ENCODE measurements around the gene SUPT3H. TPM values are rescaled to one million over a fixed set of nuclear protein-coding genes. Genes with fewer than 3 reads are reported as not detected.

Gene SUPT3H
- total RNA-seq, 4 donors from 2014 or later, result 0.80 to 12.7 (median 3.0) TPM

DNA sequence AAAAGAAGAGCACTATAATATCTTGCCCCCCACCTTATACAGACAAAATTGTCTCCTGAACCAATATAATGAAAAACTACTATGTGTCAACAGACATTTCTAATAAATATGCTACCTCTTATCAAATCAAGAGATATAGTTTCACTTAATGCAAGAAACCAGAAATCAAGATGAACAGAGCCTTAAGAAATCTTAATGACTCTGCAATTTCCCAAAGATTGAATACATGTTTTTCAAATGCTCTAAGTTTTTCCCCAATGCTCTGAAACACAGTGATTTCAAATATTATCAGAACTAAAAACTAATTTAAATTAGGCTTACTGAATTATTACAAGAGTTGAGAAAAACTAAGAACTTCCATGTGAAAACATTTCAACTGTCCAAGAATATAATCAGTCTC, 13.3 kb downstream of the SUPT3H start:
- Histone ChIP-seq H3K27me3 (no peaks in the 10 kb centered on the region), H3K4me1 (no peaks in the 10 kb centered on the region), H3K4me3 (no peak overlapping the region), H3K27ac (no peak overlapping the region), H3K9me3 (no peaks in the 10 kb centered on the region), H3K36me3 (no peaks in the 10 kb centered on the region)
- TF ChIP-seq EP300 (IDR thresholded peaks at IDR 0.05; ENCODE audit: low read depth), result no peak
- no peak for TF ChIP-seq POLR2AphosphoS5 (IDR thresholded peaks at IDR 0.05)
- in situ Hi-C loops (cut with MboI; ENCODE audit: low pct_ligation_motif_present in 1 of 4, low pct_unique_long_range_greater_than_20kb in 1 of 4, low sequenced_read_pairs in 3 of 4) (no loop called here), intact Hi-C loops (cut with DNase I; ENCODE audit: low total_unique reads) (no loop called here)
- no peak for DNase-seq

DNA sequence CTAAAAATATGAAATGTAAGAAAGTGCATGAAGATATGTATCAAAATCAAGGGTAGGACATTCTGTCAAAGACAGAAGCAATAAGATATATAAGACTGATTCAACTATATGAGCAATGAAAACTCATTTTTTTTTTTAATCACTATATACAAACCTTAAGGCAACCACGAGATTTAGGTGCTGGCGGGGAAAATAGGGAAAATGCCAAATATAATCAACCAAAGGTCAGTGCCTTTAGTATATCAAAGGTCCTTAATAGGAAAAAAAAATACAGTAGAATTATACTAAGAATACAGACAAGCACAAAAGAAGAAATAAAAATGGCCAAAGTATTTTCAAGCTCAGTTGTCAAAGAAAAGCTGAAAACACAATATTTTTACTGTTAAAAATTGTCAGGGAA, 24.1 kb downstream of the SUPT3H start:
- Histone ChIP-seq H3K4me1 (no peaks in the 10 kb centered on the region), H3K27me3 (no peaks in the 10 kb centered on the region), H3K36me3 (no peaks in the 10 kb centered on the region), H3K27ac (no peak overlapping the region), H3K4me3 (no peak overlapping the region), H3K9me3 (no peaks in the 10 kb centered on the region)
- intact Hi-C loops (cut with DNase I; ENCODE audit: low total_unique reads) (no loop called here), in situ Hi-C loops (cut with MboI; ENCODE audit: low pct_ligation_motif_present in 1 of 4, low pct_unique_long_range_greater_than_20kb in 1 of 4, low sequenced_read_pairs in 3 of 4) (no loop called here)
- DNase-seq, result no peak
- 57 to 72% methylated on average over 2 of the region's 2 CpGs for WGBS, 2 donors (ENCODE audit: low coverage in 1 of 2)
- TF ChIP-seq POLR2A (IDR thresholded peaks at IDR 0.05) (no peak), EP300 (IDR thresholded peaks at IDR 0.05; ENCODE audit: low read depth) (no peak), POLR2AphosphoS5 (IDR thresholded peaks at IDR 0.05) (no peak)
- TF ChIP-seq, protein P1, sequence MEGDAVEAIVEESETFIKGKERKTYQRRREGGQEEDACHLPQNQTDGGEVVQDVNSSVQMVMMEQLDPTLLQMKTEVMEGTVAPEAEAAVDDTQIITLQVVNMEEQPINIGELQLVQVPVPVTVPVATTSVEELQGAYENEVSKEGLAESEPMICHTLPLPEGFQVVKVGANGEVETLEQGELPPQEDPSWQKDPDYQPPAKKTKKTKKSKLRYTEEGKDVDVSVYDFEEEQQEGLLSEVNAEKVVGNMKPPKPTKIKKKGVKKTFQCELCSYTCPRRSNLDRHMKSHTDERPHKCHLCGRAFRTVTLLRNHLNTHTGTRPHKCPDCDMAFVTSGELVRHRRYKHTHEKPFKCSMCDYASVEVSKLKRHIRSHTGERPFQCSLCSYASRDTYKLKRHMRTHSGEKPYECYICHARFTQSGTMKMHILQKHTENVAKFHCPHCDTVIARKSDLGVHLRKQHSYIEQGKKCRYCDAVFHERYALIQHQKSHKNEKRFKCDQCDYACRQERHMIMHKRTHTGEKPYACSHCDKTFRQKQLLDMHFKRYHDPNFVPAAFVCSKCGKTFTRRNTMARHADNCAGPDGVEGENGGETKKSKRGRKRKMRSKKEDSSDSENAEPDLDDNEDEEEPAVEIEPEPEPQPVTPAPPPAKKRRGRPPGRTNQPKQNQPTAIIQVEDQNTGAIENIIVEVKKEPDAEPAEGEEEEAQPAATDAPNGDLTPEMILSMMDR (IDR thresholded peaks at IDR 0.05), result no peak

DNA sequence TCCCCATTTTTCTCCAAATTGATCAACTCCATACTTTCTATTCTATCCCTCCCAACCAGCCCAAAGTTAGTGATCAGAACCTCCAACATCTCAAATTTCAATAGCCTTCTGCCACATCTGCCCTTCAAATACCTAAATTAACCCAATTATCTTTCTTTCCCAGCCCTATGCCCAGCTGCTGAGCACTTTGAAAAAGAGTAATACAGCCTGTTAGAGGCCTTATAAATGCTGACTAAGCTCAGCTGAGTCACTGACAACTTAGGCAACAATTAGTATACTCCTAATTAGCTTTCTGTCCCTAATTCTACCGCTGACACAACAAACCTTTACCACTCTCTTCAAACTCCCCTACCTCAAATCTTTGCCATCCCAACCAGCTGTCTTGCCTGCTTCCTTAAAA, 26.1 kb downstream of the SUPT3H start:
- H3K27me3 ChIP-seq, result no peaks in the 10 kb centered on the region
- WGBS, 2 donors (ENCODE audit: low coverage in 1 of 2), result 89 to 100% methylated on average over 1 of the region's 1 CpG
- in situ Hi-C loops (cut with MboI; ENCODE audit: low pct_ligation_motif_present in 1 of 4, low pct_unique_long_range_greater_than_20kb in 1 of 4, low sequenced_read_pairs in 3 of 4), result no loop called here

DNA sequence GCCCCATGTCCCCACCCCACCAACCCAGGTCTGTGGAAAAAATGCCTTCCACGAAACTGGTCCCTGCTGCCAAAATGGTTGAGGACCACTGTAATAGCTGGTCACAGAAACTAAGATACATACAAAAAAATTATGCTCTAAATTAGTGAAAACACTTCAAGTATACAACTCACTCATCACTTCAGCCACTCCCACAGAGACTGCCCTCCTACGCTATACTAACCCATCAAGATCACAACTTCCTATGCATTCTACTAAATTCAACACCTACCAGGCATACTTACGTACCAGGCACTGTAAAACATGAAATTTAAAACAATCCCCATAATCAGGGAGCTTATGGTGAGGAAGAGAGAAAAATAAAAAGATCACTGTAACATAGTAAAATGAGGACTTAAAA, 26.7 kb downstream of the SUPT3H start:
- TF ChIP-seq EP300 (IDR thresholded peaks at IDR 0.05; ENCODE audit: low read depth) (no peak), POLR2AphosphoS5 (IDR thresholded peaks at IDR 0.05) (no peak)
- Histone ChIP-seq H3K27me3 (no peaks in the 10 kb centered on the region), H3K9me3 (no peaks in the 10 kb centered on the region), H3K4me3 (no peak overlapping the region), H3K36me3 (no peaks in the 10 kb centered on the region), H3K4me1 (no peaks in the 10 kb centered on the region), H3K27ac (no peak overlapping the region)
- 94 to 99% methylated on average over 3 of the region's 3 CpGs for WGBS, 2 donors (ENCODE audit: low coverage in 1 of 2)
- in situ Hi-C loops (cut with MboI; ENCODE audit: low pct_ligation_motif_present in 1 of 4, low pct_unique_long_range_greater_than_20kb in 1 of 4, low sequenced_read_pairs in 3 of 4) (no loop called here), intact Hi-C loops (cut with DNase I; ENCODE audit: low total_unique reads) (no loop called here)
- no peak for DNase-seq

More for the DNA sequence above, 26.1 kb downstream of the SUPT3H start:
- TF ChIP-seq, protein P1 (IDR thresholded peaks at IDR 0.05), result no peak
- no peak for TF ChIP-seq EP300 (IDR thresholded peaks at IDR 0.05; ENCODE audit: low read depth)
- TF ChIP-seq POLR2A (IDR thresholded peaks at IDR 0.05), result no peak
- TF ChIP-seq POLR2AphosphoS5 (IDR thresholded peaks at IDR 0.05), result no peak
- Histone ChIP-seq H3K9me3 (no peaks in the 10 kb centered on the region), H3K4me1 (no peaks in the 10 kb centered on the region), H3K27ac (no peak overlapping the region), H3K4me3 (no peak overlapping the region), H3K36me3 (no peaks in the 10 kb centered on the region)
- no peak for DNase-seq
- intact Hi-C loops (cut with DNase I; ENCODE audit: low total_unique reads), result no loop called here

DNA sequence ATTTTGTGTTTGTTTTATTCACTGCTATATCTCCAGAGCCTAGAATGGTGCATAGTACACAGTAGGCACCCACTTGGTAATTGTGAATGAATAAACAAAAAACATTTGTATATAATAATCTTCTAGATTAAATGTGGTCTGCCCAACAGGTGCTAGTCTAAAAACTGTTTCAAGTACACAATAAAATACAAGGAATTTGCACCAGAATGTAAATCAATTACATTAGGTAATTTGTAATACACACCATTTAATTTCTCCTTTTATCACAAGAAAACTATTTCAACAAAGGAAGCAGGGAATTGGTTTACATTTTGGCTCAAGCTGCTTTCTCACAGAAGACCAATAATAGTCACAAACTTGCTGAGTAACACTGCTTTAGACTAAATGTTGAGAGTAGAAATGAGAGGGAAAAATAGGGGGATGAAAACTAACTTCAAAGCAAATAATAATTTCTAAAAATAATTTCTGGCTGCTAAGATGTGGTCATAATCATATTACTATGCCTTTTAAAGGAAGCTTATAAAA, 27.5 kb downstream of the SUPT3H start:
- Histone ChIP-seq H3K9me3 (no peaks in the 10 kb centered on the region), H3K27ac (no peak overlapping the region), H3K36me3 (no peaks in the 10 kb centered on the region), H3K27me3 (no peaks in the 10 kb centered on the region), H3K4me1 (no peaks in the 10 kb centered on the region), H3K4me3 (no peak overlapping the region)
- no peak for TF ChIP-seq EP300 (IDR thresholded peaks at IDR 0.05; ENCODE audit: low read depth)
- no peak for TF ChIP-seq POLR2A (IDR thresholded peaks at IDR 0.05)
- no peak for TF ChIP-seq POLR2AphosphoS5 (IDR thresholded peaks at IDR 0.05)
- TF ChIP-seq, protein P1 (IDR thresholded peaks at IDR 0.05), result no peak
- intact Hi-C loops (cut with DNase I; ENCODE audit: low total_unique reads), result no loop called here
- in situ Hi-C loops (cut with MboI; ENCODE audit: low pct_ligation_motif_present in 1 of 4, low pct_unique_long_range_greater_than_20kb in 1 of 4, low sequenced_read_pairs in 3 of 4), result no loop called here
- no peak for DNase-seq

All from transverse colon (tissue), 4 donors.